ENCODE data around the gene ARHGAP29. TPM values are rescaled to one million over a fixed set of nuclear protein-coding genes. Genes with fewer than 3 reads are reported as not detected.

ARHGAP29 gene
- polyA plus RNA-seq, 1 experiment: 21.5 TPM

- ChIA-PET CTCF (interaction anchor here (0.9 to 4.9 kb wide), 5 partner anchors 8 to 164 kb away, joined by 3 to 20 read pairs (median 5); partner anchors contain the start of gene ARHGAP29), POLR2A (interaction anchor here (0.9 kb wide), 1 partner anchor 169 kb away, joined by 12 read pairs; no protein-coding TSS in a partner anchor)
- no peak overlapping the region for H3K4me3 ChIP-seq (ENCODE audit: low read depth, low read length)
- DNase-seq (ENCODE audit: low read depth): no peak
- TF ChIP-seq CTCF (IDR thresholded peaks at IDR 0.05; ENCODE audit: insufficient read depth, low read depth, low read length): no peak
- no peaks in the 10 kb centered on the region for H3K36me3 ChIP-seq (ENCODE audit: control insufficient read depth, insufficient read depth, low read length)
- no peaks in the 10 kb centered on the region for H3K27me3 ChIP-seq (ENCODE audit: control insufficient read depth, insufficient read depth, low read length)
These were observed 8.6 kb downstream of the ARHGAP29 start for GRCh38 chr1:94228640-94229375.

- TF ChIP-seq CTCF (IDR thresholded peaks at IDR 0.05; ENCODE audit: insufficient read depth, low read depth, low read length): no peak
- POLR2A ChIA-PET: interaction anchor here (0.7 kb wide), 1 partner anchor 166 kb away, joined by 3 read pairs; no protein-coding TSS in a partner anchor
These were observed 9.8 kb downstream of the ARHGAP29 start for GRCh38 chr1:94227624-94228023.

GRCh38 chr1:94225845-94226244 lies 11.5 kb downstream of the ARHGAP29 start:
- DNase-seq (ENCODE audit: low read depth): no peak
- no peak overlapping the region for H3K4me3 ChIP-seq (ENCODE audit: low read depth, low read length)
- no peak for TF ChIP-seq CTCF (IDR thresholded peaks at IDR 0.05; ENCODE audit: insufficient read depth, low read depth, low read length)
- ChIA-PET CTCF (interaction anchor here (4.9 kb wide), 1 partner anchor 11 kb away, joined by 20 read pairs; the partner anchor contains the start of gene ARHGAP29), POLR2A (no interaction called here)
- H3K27me3 ChIP-seq (ENCODE audit: control insufficient read depth, insufficient read depth, low read length): no peaks in the 10 kb centered on the region
- no peaks in the 10 kb centered on the region for H3K36me3 ChIP-seq (ENCODE audit: control insufficient read depth, insufficient read depth, low read length)

More at GRCh38 chr1:94227624-94228023, 9.8 kb downstream of the ARHGAP29 start:
- no peak for DNase-seq (ENCODE audit: low read depth)
- H3K4me3 ChIP-seq (ENCODE audit: low read depth, low read length): no peak overlapping the region
- no peaks in the 10 kb centered on the region for H3K36me3 ChIP-seq (ENCODE audit: control insufficient read depth, insufficient read depth, low read length)
- no peaks in the 10 kb centered on the region for H3K27me3 ChIP-seq (ENCODE audit: control insufficient read depth, insufficient read depth, low read length)
- CTCF ChIA-PET: interaction anchor here (1.0 to 4.9 kb wide), 4 partner anchors 9 to 182 kb away, joined by 3 to 20 read pairs (median 4); partner anchors contain the start of gene ARHGAP29

- no peak for TF ChIP-seq CTCF (IDR thresholded peaks at IDR 0.05; ENCODE audit: insufficient read depth, low read depth, low read length)
- Histone ChIP-seq H3K36me3 (ENCODE audit: control insufficient read depth, insufficient read depth, low read length) (peaks cover 5% of the 10 kb centered on the region; the same call in 1 of the 2 replicates), H3K4me3 (ENCODE audit: low read depth, low read length) (no peak overlapping the region), H3K27me3 (ENCODE audit: control insufficient read depth, insufficient read depth, low read length) (no peaks in the 10 kb centered on the region)
- no peak for DNase-seq (ENCODE audit: low read depth)
- ChIA-PET CTCF (interaction anchor here (0.9 kb wide), 1 partner anchor 117 kb away, joined by 3 read pairs; no protein-coding TSS in a partner anchor), POLR2A (interaction anchor here (0.6 kb wide), 1 partner anchor 28 kb away, joined by 3 read pairs; no protein-coding TSS in a partner anchor)
These were observed 19.1 kb downstream of the ARHGAP29 start for GRCh38 chr1:94218332-94218731.

GRCh38 chr1:94215955-94216354 lies 21.4 kb downstream of the ARHGAP29 start:
- no peak for DNase-seq (ENCODE audit: low read depth)
- ChIA-PET POLR2A (no interaction called here), CTCF (no interaction called here)
- Histone ChIP-seq H3K27me3 (ENCODE audit: control insufficient read depth, insufficient read depth, low read length) (no peaks in the 10 kb centered on the region), H3K36me3 (ENCODE audit: control insufficient read depth, insufficient read depth, low read length) (peaks cover 5% of the 10 kb centered on the region; the same call in 1 of the 2 replicates), H3K4me3 (ENCODE audit: low read depth, low read length) (no peak overlapping the region)
- TF ChIP-seq CTCF (IDR thresholded peaks at IDR 0.05; ENCODE audit: insufficient read depth, low read depth, low read length): no peak
